Heart right ventricle (tissue), 16 donors: ENCODE results near the gene C4orf50. TPM values are rescaled to one million over a fixed set of nuclear protein-coding genes. Genes with fewer than 3 reads are reported as not detected.

Source experiments
- ATAC-seq, 8 donors: fragments of 200-7000 bp; cut with Tn5 transposase; one replicate each; pipeline ENCODE4 v1.9.1; 2020; ENCODE audit warnings: mild to moderate bottlenecking in 8 of 8, moderate library complexity in 8 of 8, moderate number of reproducible peaks in 1 of 8
- DNase-seq, 2 donors: peaks; one replicate each; pipeline ENCODE4 v3.0.0-alpha.2; 2020
- H3K27ac ChIP-seq, 10 donors: fragments of 200-600 bp; sonication (generic) in 2 of 10; one replicate each; pipeline versions ENCODE4 v1.5.0 to v1.8.0; 2020 to 2022; ENCODE audit warnings: mild to moderate bottlenecking in 3 of 10
- H3K27me3 ChIP-seq, 7 donors: fragments of 200-600 bp; one replicate each; pipeline ENCODE4 v1.8.0; 2021 to 2022; ENCODE audit warnings: mild to moderate bottlenecking in 2 of 7
- H3K36me3 ChIP-seq, 9 donors: fragments of 200-600 bp; sonication (generic) in 1 of 9; one replicate each; pipeline versions ENCODE4 v1.5.0 to v1.8.0; 2020 to 2022; ENCODE audit warnings: mild to moderate bottlenecking in 2 of 9
- H3K4me1 ChIP-seq, 9 donors: fragments of 200-600 bp; sonication (generic) in 1 of 9; one replicate each; pipeline versions ENCODE4 v1.5.0 to v1.8.0; 2020 to 2022; ENCODE audit warnings: mild to moderate bottlenecking in 4 of 9
- H3K4me3 ChIP-seq, 10 donors: fragments of 200-600 bp; sonication (generic) in 2 of 10; one replicate each; pipeline versions ENCODE4 v1.5.0 to v1.8.0; 2020 to 2022; ENCODE audit warnings: mild to moderate bottlenecking in 7 of 10, moderate library complexity in 2 of 10
- H3K9me3 ChIP-seq, 11 donors: fragments of 200-600 bp in 10 of 11; sonication (generic) in 2 of 11; one replicate each; pipeline versions ENCODE4 v1.5.0 to v1.8.0; 2013 to 2022; ENCODE audit warnings: mild to moderate bottlenecking in 2 of 11, control low read depth in 1 of 11, moderate library complexity in 1 of 11
- CTCF ChIP-seq, 9 donors: fragments of 200-600 bp; sonication (generic) in 2 of 9; IDR thresholded peaks; one replicate each; pipeline versions ENCODE4 v1.5.0 to v1.8.0; 2021 to 2022; ENCODE audit warnings: antibody characterized with exemption in 9 of 9, mild to moderate bottlenecking in 5 of 9, moderate library complexity in 1 of 9
- WGBS, 2 donors: extraction: QIAGEN DNeasy Blood & Tissue Kit; methylation state at CpG; one replicate each; pipeline ENCODE4 v1.1.7; 2013; ENCODE audit warnings: inconsistent platforms in 1 of 2; 5-methylcytosine and 5-hydroxymethylcytosine counted together
- intact Hi-C, 10 donors: fragments of 100-400 bp; cut with DNase I; formaldehyde crosslinking; loops; one replicate each; pipeline versions ENCODE4 v1.11.1 to v1.14.2; 2022
- polyA plus RNA-seq, 2 donors: library from polyadenylated mRNA; stranded (reverse); fragments of 200-250 nt; gene quantifications; one replicate each; pipeline ENCODE4 v1.2.3, GENCODE V29; 2013
- total RNA-seq, 10 donors: library from RNA; stranded (reverse); fragmentation: NEBNext Ultra II Directional in 3 of 10; extraction: Animal tissue kit (Norgen Biotek cat#: 25700) in 3 of 10; gene quantifications; one replicate each; pipeline versions ENCODE4 v1.2.1 to v1.2.4, GENCODE V29; 2021 to 2023
- donor health status: Arrhythmogenic right ventricular cardiomyopathy.
- donor health status: ischemic (EF 13 %, LVEDD 7.1; RV severe dilation, severe dysfunction).
- donor health status: healthy with polysubstance abuse.
- donor health status: DM: no; HTN: yes; CAD: no.
- donor health status: DM: no; HTN: no; CAD: no.
- donor health status: ischemic (EF 25% LVEDD 6.9; RV normal size, moderate dysfunction).
- donor health status: ischemic (EF 25% LVEDD 5.7; RV mildly dilated, moderate dysfunction).
- donor health status: healthy.
- donor health status: DM: yes; HTN: yes; CAD: no.
- donor health status: Ischemic cardiomyopathy.
- donor health status: ischemic (EF 35%, LVEDD 5.7; RV mildly dilated, moderate dysfunction).
- donor health status: nonischemic (EF 11% LVEDD 7.7; RV severe dilation, severe dysfunction).
- donor health status: DM: yes; HTN: yes; CAD: no.
- donor health status: PGD.
- donor health status: ischemic (EF 29% LVEDD 5.4; RV normal size, mild dysfunction).
- donor health status: nonischemic (EF 23%, LVEDD 6.1; RV moderate dilation, normal function).

Gene C4orf50
- total and polyA plus RNA-seq, 12 donors, result 0.05 TPM; not detected in 11

GRCh38 chr4:5867866-5868265, 150.4 kb downstream of the C4orf50 start:
- TF ChIP-seq CTCF (IDR thresholded peaks at IDR 0.05), result no peak
- H3K27me3 ChIP-seq, result peaks cover 0 to 5% (median 0%) of the 10 kb centered on the region in 7 donors
- ATAC-seq (no peak), DNase-seq (no peak)
- no peak overlapping the region for H3K4me3 ChIP-seq
- no peaks in the 10 kb centered on the region for H3K4me1 ChIP-seq
- H3K36me3 ChIP-seq, result no peaks in the 10 kb centered on the region
- no peak overlapping the region for H3K27ac ChIP-seq
- H3K9me3 ChIP-seq, result no peaks in the 10 kb centered on the region
- intact Hi-C loops, result no loop called here
- 95% methylated on average over 3 of the region's 3 CpGs for WGBS, 2 donors

- Histone ChIP-seq H3K4me3 (no peak overlapping the region), H3K36me3 (no peaks in the 10 kb centered on the region), H3K27me3 (no peaks in the 10 kb centered on the region), H3K27ac (no peak overlapping the region), H3K9me3 (no peaks in the 10 kb centered on the region), H3K4me1 (no peaks in the 10 kb centered on the region)
- no peak for DNase-seq
- no peak for TF ChIP-seq CTCF (IDR thresholded peaks at IDR 0.05)
- WGBS, 2 donors, result 77 to 79% methylated on average over 10 of the region's 10 CpGs
- no peak for ATAC-seq
- intact Hi-C loops, result no loop called here
Observed at GRCh38 chr4:5866841-5867813, 151.1 kb downstream of the C4orf50 start.

- 73 to 74% methylated on average over 12 of the region's 12 CpGs for WGBS, 2 donors
- Histone ChIP-seq H3K4me3 (no peak overlapping the region), H3K27ac (no peak overlapping the region), H3K36me3 (no peaks in the 10 kb centered on the region), H3K27me3 (no peaks in the 10 kb centered on the region), H3K9me3 (no peaks in the 10 kb centered on the region), H3K4me1 (no peaks in the 10 kb centered on the region)
- intact Hi-C loops, result no loop called here
- DNase-seq (no peak), ATAC-seq (no peak)
- no peak for TF ChIP-seq CTCF (IDR thresholded peaks at IDR 0.05)
Observed at GRCh38 chr4:5865896-5866599, 152.2 kb downstream of the C4orf50 start.

GRCh38 chr4:5863461-5864113, 154.6 kb downstream of the C4orf50 start:
- Histone ChIP-seq H3K27ac (no peak overlapping the region), H3K4me3 (no peak overlapping the region), H3K36me3 (no peaks in the 10 kb centered on the region), H3K4me1 (no peaks in the 10 kb centered on the region), H3K27me3 (peaks cover 0 to 5% (median 0%) of the 10 kb centered on the region in 7 donors), H3K9me3 (no peaks in the 10 kb centered on the region)
- intact Hi-C loops, result no loop called here
- ATAC-seq (no peak), DNase-seq (no peak)
- 63 to 67% methylated on average over 15 of the region's 15 CpGs for WGBS, 2 donors
- TF ChIP-seq CTCF (IDR thresholded peaks at IDR 0.05), result no peak
